CD8-positive, alpha-beta memory T cell (primary cell): ENCODE results near the gene OIT3. TPM values are rescaled to one million over a fixed set of nuclear protein-coding genes. Genes with fewer than 3 reads are reported as not detected.

Source experiments
- CTCF ChIA-PET: fragments of 350-600 bp; sonication (Branson Sonifier 250); formaldehyde crosslinking; loops from one replicate; lab custom pipeline; 2021; ENCODE audit warnings: antibody characterized with exemption; lab: Charles Lee
- POLR2A ChIA-PET: fragments of 350-600 bp; sonication (Branson Sonifier 250); formaldehyde crosslinking; loops from one replicate; lab custom pipeline; 2021; ENCODE audit warnings: antibody characterized with exemption; lab: Charles Lee
- DNase-seq, 5 donors: peaks; one replicate each; pipeline versions ENCODE4 v3.0.0 to v3.0.0-alpha.2; 2020 to 2022; ENCODE audit warnings: mixed read lengths in 1 of 5
- H3K27ac ChIP-seq: one replicate; pipeline ENCODE4 v1.7.0; 2013; ENCODE audit warnings: low read depth, mild to moderate bottlenecking, low read length, moderate library complexity
- H3K27me3 ChIP-seq: 2 replicates; pipeline ENCODE4 v1.7.0; 2013; ENCODE audit warnings: low read length, mild to moderate bottlenecking; ENCODE audit not compliant: insufficient read depth, poor library complexity, severe bottlenecking
- H3K36me3 ChIP-seq: 2 replicates; pipeline ENCODE4 v1.7.0; 2013; ENCODE audit warnings: mild to moderate bottlenecking, low read length, moderate library complexity; ENCODE audit not compliant: insufficient read depth
- H3K4me1 ChIP-seq: 2 replicates; pipeline ENCODE4 v1.7.0; 2013; ENCODE audit warnings: mild to moderate bottlenecking, low read length, moderate library complexity; ENCODE audit not compliant: insufficient read depth
- H3K4me3 ChIP-seq: 2 replicates; pipeline ENCODE4 v1.7.0; 2013; ENCODE audit warnings: mild to moderate bottlenecking, low read length
- H3K9me3 ChIP-seq: 2 replicates; pipeline ENCODE4 v1.7.0; 2013; ENCODE audit warnings: mild to moderate bottlenecking, low read length
- H3K27ac Mint-ChIP-seq, 8 donors: one replicate each; pipeline ENCODE4 v1.8.0; 2020 to 2021; ENCODE audit warnings: mixed read lengths in 8 of 8, mild to moderate bottlenecking in 6 of 8, inconsistent platforms in 3 of 8, moderate library complexity in 3 of 8
- H3K27me3 Mint-ChIP-seq, 2 donors: one replicate each; pipeline ENCODE4 v1.8.0; 2020 to 2021; ENCODE audit warnings: mixed read lengths in 2 of 2, mild to moderate bottlenecking in 1 of 2, moderate library complexity in 1 of 2
- H3K36me3 Mint-ChIP-seq, 3 donors: one replicate each; pipeline ENCODE4 v1.8.0; 2020 to 2021; ENCODE audit warnings: mixed read lengths in 3 of 3, inconsistent platforms in 1 of 3, mild to moderate bottlenecking in 1 of 3
- H3K4me1 Mint-ChIP-seq, 3 donors: one replicate each; pipeline ENCODE4 v1.8.0; 2020 to 2021; ENCODE audit warnings: mixed read lengths in 3 of 3, inconsistent platforms in 1 of 3, mild to moderate bottlenecking in 1 of 3
- H3K4me3 Mint-ChIP-seq, 7 donors: one replicate each; pipeline ENCODE4 v1.8.0; 2020 to 2021; ENCODE audit warnings: mixed read lengths in 7 of 7, mild to moderate bottlenecking in 6 of 7, moderate library complexity in 4 of 7, inconsistent platforms in 2 of 7
- H3K9me3 Mint-ChIP-seq, 5 donors: one replicate each; pipeline ENCODE4 v1.8.0; 2020 to 2022; ENCODE audit warnings: mixed read lengths in 5 of 5, mild to moderate bottlenecking in 3 of 5, moderate library complexity in 2 of 5, inconsistent platforms in 1 of 5
- polyA plus RNA-seq: library from polyadenylated mRNA; unstranded; fragments of 300-500 nt; fragmentation: Illumina TruSeq; gene quantifications from one replicate; pipeline ENCODE4 v1.2.3, GENCODE V29; 2021
- total RNA-seq, 2 experiments: library from RNA; stranded (reverse); gene quantifications; one replicate each; pipeline ENCODE4 v1.2.3, GENCODE V29; 2021

Gene OIT3
- total RNA-seq (not detected), polyA plus RNA-seq (not detected)

- Mint-ChIP-seq H3K27me3 (peaks cover 11 to 22% of the 10 kb centered on the region in 2 donors), H3K9me3 (no peaks in the 10 kb centered on the region), H3K36me3 (peaks cover 4 to 8% (median 5%) of the 10 kb centered on the region in 3 donors), H3K4me3 (no peak within 1 kb of the TSS), H3K27ac (no peak within 1 kb of the TSS), H3K4me1 (no peaks in the 10 kb centered on the region)
- ChIA-PET CTCF (no interaction called here), POLR2A (no interaction called here)
- no peaks in the 10 kb centered on the region for H3K4me1 ChIP-seq
- no peaks in the 10 kb centered on the region for H3K9me3 ChIP-seq
- no peaks in the 10 kb centered on the region for H3K27me3 ChIP-seq
- no peak within 1 kb of the TSS for H3K27ac ChIP-seq
- no peak within 1 kb of the TSS for H3K4me3 ChIP-seq
- no peak for DNase-seq
- H3K36me3 ChIP-seq: no peaks in the 10 kb centered on the region
Measured at GRCh38 chr10:72893136-72893798, at the start of gene OIT3. Gene OIT3 (plus strand): TSS chr10:72893739. CDS start chr10:72893799, 60 bp downstream.

- no peaks in the 10 kb centered on the region for H3K27me3 Mint-ChIP-seq
- H3K36me3 Mint-ChIP-seq: peaks cover 0 to 4% (median 2%) of the 10 kb centered on the region in 3 donors
- H3K4me1 Mint-ChIP-seq: no peaks in the 10 kb centered on the region
- DNase-seq: no peak
- H3K4me1 ChIP-seq: no peaks in the 10 kb centered on the region
- H3K9me3 Mint-ChIP-seq: no peaks in the 10 kb centered on the region
- H3K27ac ChIP-seq: no peak overlapping the region
- no peak overlapping the region for H3K27ac Mint-ChIP-seq
- ChIA-PET CTCF (no interaction called here), POLR2A (no interaction called here)
- no peaks in the 10 kb centered on the region for H3K27me3 ChIP-seq
- H3K36me3 ChIP-seq: no peaks in the 10 kb centered on the region
- no peak overlapping the region for H3K4me3 ChIP-seq
- no peak overlapping the region for H3K4me3 Mint-ChIP-seq
- no peaks in the 10 kb centered on the region for H3K9me3 ChIP-seq
Measured at GRCh38 chr10:72846238-72846637, 47.3 kb upstream of the OIT3 start.

DNA sequence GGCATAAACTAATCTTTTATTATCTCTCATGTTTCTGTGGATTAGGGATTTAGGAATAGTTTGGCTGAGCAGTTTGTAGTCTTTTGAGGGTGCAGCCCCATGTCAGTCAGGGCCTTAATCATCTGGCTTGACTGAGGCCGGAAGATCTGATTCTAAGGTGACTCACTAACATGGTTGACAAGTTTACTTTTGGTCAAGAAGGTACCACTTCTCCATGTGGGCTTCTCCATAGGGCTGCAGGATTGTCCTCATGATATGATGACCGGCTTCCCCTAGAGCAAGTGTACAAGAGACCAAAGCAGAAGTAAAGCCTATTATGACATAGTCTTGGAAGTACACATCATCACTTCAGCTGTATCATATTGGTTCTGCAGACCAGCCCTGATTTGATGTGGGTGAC is 45.9 kb upstream of the OIT3 start:
- DNase-seq: no peak
- Mint-ChIP-seq H3K4me3 (no peak overlapping the region), H3K27me3 (no peaks in the 10 kb centered on the region)

DNA sequence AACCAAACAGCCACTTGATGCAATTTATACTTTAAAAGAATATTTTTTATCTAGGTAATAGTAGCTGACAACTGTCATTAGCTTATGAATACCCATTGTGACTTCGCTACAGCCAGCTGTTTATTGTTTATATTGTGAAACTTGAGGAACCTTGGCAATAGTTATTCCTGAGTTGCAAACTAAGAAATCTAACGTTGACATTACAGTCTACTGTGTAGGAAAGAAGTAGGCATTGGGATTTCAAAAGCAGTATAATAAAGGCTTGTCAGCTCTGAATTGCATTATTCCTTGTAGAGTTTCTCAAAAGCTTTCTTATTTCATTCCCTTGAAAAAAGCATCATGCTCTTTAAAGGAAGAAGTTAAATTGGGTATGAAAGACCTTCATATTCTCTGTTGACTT is 42.7 kb upstream of the OIT3 start:
- Mint-ChIP-seq H3K9me3 (no peaks in the 10 kb centered on the region), H3K27me3 (no peaks in the 10 kb centered on the region), H3K4me1 (no peaks in the 10 kb centered on the region), H3K36me3 (peaks cover 0 to 13% (median 2%) of the 10 kb centered on the region in 3 donors), H3K4me3 (no peak overlapping the region), H3K27ac (no peak overlapping the region)
- no peak for DNase-seq
- POLR2A ChIA-PET: no interaction called here
- Histone ChIP-seq H3K27ac (no peak overlapping the region), H3K27me3 (no peaks in the 10 kb centered on the region), H3K4me3 (no peak overlapping the region), H3K9me3 (no peaks in the 10 kb centered on the region), H3K36me3 (no peaks in the 10 kb centered on the region), H3K4me1 (no peaks in the 10 kb centered on the region)
- CTCF ChIA-PET: no interaction called here

More for the DNA sequence above, 45.9 kb upstream of the OIT3 start:
- Mint-ChIP-seq H3K9me3 (no peaks in the 10 kb centered on the region), H3K4me1 (no peaks in the 10 kb centered on the region), H3K36me3 (peaks cover 0 to 8% (median 2%) of the 10 kb centered on the region in 3 donors), H3K27ac (no peak overlapping the region)
- Histone ChIP-seq H3K4me3 (no peak overlapping the region), H3K9me3 (no peaks in the 10 kb centered on the region), H3K27me3 (no peaks in the 10 kb centered on the region), H3K4me1 (no peaks in the 10 kb centered on the region), H3K27ac (no peak overlapping the region), H3K36me3 (no peaks in the 10 kb centered on the region)
- POLR2A ChIA-PET: no interaction called here
- CTCF ChIA-PET: no interaction called here

GRCh38 chr10:72851509-72851908 is 42.0 kb upstream of the OIT3 start:
- H3K4me3 Mint-ChIP-seq: no peak overlapping the region
- no peaks in the 10 kb centered on the region for H3K4me1 Mint-ChIP-seq
- CTCF ChIA-PET: no interaction called here
- POLR2A ChIA-PET: no interaction called here
- Histone ChIP-seq H3K4me3 (no peak overlapping the region), H3K36me3 (no peaks in the 10 kb centered on the region), H3K27me3 (no peaks in the 10 kb centered on the region), H3K4me1 (no peaks in the 10 kb centered on the region), H3K27ac (no peak overlapping the region), H3K9me3 (no peaks in the 10 kb centered on the region)
- peaks cover 0 to 13% (median 2%) of the 10 kb centered on the region in 3 donors for H3K36me3 Mint-ChIP-seq
- no peaks in the 10 kb centered on the region for H3K27me3 Mint-ChIP-seq
- no peak for DNase-seq
- H3K9me3 Mint-ChIP-seq: no peaks in the 10 kb centered on the region
- H3K27ac Mint-ChIP-seq: peak overlapping the region in 1 of 8 donors; percentile 50

DNA sequence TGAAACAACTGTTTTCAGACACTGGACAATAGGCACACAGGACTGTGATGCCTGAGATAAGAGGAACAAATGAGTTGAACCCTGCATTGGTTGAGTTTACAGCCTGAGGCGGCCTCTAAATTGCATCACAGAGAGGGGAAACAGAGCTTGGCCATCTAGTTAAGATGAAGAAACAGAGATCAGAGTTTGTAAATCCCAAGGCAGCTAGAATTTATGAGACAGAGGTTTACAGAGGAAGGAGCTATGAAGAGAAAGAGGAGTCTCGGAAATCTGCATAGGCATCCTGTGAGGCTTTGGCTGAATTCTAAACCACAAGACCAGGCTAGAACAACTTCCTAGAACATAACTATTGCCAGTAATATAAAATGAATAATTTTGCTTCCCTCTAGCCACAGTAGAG is 41.0 kb upstream of the OIT3 start:
- Histone ChIP-seq H3K27me3 (no peaks in the 10 kb centered on the region), H3K9me3 (no peaks in the 10 kb centered on the region), H3K4me3 (no peak overlapping the region), H3K27ac (no peak overlapping the region), H3K4me1 (no peaks in the 10 kb centered on the region), H3K36me3 (no peaks in the 10 kb centered on the region)
- H3K9me3 Mint-ChIP-seq: no peaks in the 10 kb centered on the region
- ChIA-PET POLR2A (no interaction called here), CTCF (no interaction called here)
- H3K36me3 Mint-ChIP-seq: peaks cover 0 to 13% (median 2%) of the 10 kb centered on the region in 3 donors
- no peak overlapping the region for H3K27ac Mint-ChIP-seq
- H3K27me3 Mint-ChIP-seq: no peaks in the 10 kb centered on the region
- no peak for DNase-seq
- no peak overlapping the region for H3K4me3 Mint-ChIP-seq
- H3K4me1 Mint-ChIP-seq: no peaks in the 10 kb centered on the region

DNA sequence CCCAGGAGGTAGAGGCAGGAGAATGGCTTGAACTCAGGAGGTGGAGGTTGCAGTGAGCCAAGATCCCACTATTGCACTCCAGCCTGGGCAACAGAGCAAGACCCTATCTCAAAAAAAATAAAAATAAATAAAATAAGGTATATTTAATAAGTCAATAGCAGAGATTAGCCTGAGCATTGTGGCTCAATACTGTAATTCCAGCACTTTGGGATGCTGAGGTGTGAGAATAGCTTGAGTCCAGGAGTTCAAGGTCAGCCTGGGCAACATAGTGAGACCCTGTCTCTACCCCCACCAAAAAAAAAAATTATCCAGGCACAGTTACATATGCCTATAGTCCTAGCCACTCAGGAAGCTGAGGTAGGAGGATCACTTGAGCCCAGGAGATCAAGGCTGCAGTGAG is 38.4 kb upstream of the OIT3 start:
- POLR2A ChIA-PET: no interaction called here
- Histone ChIP-seq H3K4me3 (no peak overlapping the region), H3K27me3 (no peaks in the 10 kb centered on the region), H3K36me3 (no peaks in the 10 kb centered on the region), H3K9me3 (no peaks in the 10 kb centered on the region), H3K27ac (no peak overlapping the region), H3K4me1 (no peaks in the 10 kb centered on the region)
- Mint-ChIP-seq H3K36me3 (peaks cover 0 to 10% (median 5%) of the 10 kb centered on the region in 3 donors), H3K27me3 (no peaks in the 10 kb centered on the region), H3K27ac (peak overlapping the region in 1 of 8 donors; percentile 21), H3K4me1 (no peaks in the 10 kb centered on the region), H3K9me3 (no peaks in the 10 kb centered on the region), H3K4me3 (no peak overlapping the region)
- DNase-seq: no peak
- CTCF ChIA-PET: no interaction called here

GRCh38 chr10:72855790-72856189 is 37.7 kb upstream of the OIT3 start:
- Histone ChIP-seq H3K4me3 (no peak overlapping the region), H3K27me3 (no peaks in the 10 kb centered on the region), H3K9me3 (no peaks in the 10 kb centered on the region), H3K27ac (no peak overlapping the region), H3K4me1 (no peaks in the 10 kb centered on the region), H3K36me3 (no peaks in the 10 kb centered on the region)
- POLR2A ChIA-PET: no interaction called here
- DNase-seq: no peak
- CTCF ChIA-PET: no interaction called here
- no peak overlapping the region for H3K4me3 Mint-ChIP-seq
- no peaks in the 10 kb centered on the region for H3K4me1 Mint-ChIP-seq
- no peak overlapping the region for H3K27ac Mint-ChIP-seq
- peaks cover 4 to 10% (median 10%) of the 10 kb centered on the region in 3 donors for H3K36me3 Mint-ChIP-seq
- no peaks in the 10 kb centered on the region for H3K27me3 Mint-ChIP-seq
- no peaks in the 10 kb centered on the region for H3K9me3 Mint-ChIP-seq
